GM11168 (cell line): ENCODE measurements around the gene ATP6V0E1.
"Not testable (repeated sequence)": the region's sequence is repeated elsewhere in the genome, so short reads cannot be mapped to it uniquely, and the experiment has no call there.

Source experiments
- in situ Hi-C: fragments of 300-500 bp; cut with MboI; formaldehyde crosslinking; loops from one replicate; pipeline ENCODE4 v1.12.0; 2022; ENCODE audit warnings: low sequenced_read_pairs; ENCODE audit not compliant: unreplicated experiment

The ATP6V0E1 gene

DNA sequence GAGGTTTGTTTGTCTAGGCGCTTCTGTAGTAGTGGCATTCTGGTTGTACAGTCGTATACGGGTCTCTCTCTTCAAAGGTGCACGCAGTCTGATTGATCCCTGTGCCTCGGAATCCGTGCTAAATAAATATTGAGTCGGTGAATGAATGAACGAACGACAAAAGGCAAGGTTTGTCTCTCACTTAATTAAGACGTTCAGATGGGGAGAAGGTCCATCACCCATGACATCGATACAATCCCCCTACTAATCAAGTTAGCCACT is 72.1 kb downstream of the ATP6V0E1 start:
- in situ Hi-C loops: no loop called here

DNA sequence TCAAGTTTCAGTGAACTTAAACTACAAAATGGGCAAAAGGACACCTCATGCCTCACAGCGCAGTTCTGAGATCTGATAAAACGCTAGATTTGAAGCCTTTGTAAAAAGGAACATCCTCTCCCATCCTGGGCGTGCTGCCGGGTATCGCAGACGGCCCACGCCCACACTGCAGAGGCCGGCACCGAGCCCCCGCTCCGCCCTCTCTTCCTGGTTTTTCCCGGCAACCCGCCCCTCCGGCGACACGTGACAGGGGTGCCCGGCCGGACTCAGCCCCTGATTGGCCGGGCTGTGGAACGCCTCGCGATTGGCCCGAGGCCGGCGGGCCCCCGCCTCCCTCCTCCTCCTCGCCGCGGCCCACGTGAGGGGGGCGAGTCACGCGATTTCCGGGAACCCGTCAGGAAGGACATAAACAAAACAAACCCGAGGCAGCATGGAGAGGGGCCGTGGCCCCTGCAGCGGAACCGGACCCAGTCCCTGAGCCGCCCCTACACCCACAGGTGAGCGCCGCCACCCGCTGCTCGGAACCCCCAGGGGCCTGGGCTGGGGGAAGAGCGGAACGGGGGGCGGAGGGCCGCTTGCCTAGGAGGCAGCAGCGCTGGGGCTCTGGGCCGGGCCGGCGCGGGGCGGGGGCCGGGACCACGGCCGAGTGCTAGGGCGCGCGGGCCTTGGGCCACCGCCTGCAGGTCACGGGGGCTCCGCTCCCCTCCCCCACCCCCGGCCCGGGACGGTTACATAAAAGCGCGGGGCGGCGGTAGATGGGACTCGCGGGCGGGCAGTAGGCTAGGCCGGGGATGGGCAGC is 72.6 kb downstream of the ATP6V0E1 start, which contains the start of gene CREBRF:
Gene CREBRF, plus strand, starts transcription at position 370 of the 800 bp plus-strand sequence. CDS start 24,424 bp downstream, outside the sequence.
- in situ Hi-C loops: no loop called here

DNA sequence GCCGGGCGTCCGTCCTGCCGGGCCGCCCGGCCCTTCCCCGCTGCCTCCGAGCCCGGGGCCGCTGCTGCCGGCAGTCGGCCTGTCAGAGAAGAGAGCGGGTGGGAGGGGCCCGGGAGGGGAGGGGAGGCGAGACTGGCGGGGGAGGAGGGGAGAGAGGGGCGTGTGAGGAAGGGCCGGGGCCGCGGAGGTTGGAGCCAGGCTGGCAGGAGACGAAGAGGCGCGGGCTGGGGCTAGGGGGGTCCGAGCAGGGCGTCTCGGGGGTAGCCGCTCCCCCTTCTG is 73.2 kb downstream of the ATP6V0E1 start:
- in situ Hi-C loops: no loop called here

DNA sequence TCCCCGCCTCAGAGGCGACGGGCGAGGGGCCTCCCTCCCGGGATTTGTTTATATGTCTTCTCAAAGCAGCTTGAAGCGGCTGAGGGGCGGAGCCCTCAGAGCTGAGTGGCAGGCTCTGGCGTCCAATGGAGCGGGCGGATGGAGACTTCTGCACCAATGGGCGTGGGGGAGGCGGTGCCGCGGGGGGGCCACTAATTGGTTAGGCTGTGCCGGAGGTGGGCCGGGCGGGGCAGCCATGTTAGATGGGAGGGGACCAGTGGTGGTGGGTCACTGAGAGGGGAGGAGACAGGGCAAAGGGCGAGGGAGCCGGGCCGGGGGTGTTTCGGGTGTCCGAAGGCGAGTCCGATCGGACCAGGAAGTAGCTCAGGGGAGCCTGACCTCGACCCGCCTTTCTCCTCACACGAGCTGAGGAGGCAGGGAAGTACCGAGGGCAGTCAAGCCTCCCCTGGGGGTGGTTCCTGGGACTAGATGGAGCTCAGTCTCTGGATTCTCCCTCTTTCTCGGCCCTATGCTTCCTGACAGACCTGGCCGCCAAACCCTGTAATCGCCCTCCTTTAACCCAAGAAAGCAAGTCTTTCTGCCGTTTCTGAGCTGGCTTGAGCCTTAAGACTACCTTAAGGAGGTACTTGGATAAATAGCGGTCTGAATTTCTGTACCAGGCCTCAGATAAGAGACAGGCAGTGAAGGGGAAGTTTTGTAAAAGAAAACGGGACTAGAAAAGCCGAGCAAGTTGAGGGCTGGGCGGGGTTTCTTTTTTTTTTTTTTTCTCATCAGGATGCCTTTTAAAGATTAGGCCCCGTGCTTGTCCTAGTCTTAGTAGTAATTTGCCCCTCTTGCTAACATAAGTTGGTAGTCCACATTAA is 73.7 kb downstream of the ATP6V0E1 start:
- in situ Hi-C loops: no loop called here

DNA sequence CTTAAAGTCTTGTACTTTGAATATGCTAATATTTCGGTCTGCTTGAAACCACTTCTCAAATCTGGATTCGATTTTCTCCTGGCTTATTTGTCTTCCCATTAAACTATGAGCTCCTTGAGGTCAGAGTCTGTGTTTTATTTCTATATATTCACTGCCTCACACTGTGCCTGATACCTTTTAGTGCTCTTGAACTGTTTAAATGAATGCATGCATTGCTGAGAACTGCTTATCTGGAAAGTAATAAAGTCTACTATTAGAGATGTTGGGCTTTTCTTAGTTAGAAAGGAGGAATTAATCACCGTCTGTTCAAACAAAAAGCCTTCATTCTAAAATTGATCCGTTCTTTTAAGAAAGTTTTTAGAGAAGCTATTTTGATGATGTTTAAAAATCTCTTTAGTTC is 78.6 kb downstream of the ATP6V0E1 start:
- in situ Hi-C loops: no loop called here

DNA sequence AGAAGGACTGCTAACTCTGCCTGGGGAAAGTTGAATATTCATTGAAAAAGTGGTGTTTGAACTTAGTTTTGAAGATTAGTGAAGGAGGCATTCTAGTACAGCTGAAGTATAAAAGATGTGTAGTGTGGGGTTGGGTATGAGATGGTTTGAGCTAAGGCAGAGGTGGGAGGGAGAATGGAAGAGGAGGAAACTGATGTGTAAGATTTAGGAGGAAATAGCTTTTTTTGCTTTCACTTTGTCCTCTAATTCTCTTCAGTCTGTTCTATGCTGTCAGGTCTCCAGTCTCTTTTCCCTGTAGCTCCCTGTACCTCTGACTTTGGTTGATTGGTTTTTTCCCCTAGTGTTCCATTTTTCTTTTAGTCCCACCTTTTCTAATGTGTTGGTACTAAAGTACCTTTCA is 81.6 kb downstream of the ATP6V0E1 start:
- in situ Hi-C loops: no loop called here

DNA sequence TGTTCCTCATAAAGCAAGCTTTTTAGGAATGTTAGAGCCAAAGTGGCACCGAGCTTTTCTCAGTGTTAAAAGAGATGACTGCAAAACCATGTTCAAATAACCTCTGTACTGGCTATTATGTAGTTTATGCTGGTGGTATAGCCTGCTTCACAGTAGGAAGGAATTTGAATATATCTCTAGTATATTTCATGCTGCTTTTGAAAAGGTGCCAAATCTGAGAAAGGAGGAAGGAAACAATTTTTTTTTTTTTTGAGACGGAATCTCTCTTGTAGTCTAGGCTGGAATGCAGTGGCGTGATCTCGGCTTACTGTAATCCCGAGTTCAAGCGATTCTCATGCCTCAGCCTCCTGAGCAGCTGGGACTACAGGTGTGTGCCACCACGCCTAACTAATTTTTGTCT is 86.1 kb downstream of the ATP6V0E1 start:
- in situ Hi-C loops: no loop called here

DNA sequence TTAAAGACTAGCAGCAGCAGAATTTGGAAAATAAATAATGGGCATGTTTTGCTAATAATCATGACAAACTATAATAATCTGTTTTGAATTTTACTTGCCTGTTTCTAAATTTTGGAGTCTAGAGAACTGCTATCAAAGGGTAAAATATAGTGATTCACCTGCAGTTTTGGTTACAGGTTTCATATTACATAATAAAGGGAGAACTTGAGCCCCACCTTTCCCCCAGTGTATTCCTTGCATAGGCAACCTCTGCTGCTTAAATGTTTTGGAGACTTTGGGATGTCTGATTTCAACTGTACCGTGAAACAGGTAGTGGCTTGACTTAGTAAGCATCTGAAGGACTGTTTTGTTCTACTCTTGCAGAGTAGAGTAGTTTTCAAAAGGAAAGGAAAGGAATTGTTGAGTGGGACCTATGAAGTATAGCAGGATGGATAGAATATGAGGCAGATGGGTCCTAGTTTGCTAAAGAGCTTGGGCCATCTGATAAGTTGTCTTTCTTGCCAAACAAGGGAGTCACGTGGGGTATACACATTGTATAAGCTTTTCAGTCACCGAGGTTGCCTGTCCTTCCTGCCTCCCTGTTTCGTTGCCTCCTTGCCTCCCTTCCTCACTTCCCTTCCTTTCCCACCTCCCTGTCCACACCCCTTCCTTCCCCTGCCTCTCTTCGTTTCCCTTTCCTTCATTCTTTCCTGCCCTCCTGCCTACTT is 91.7 kb downstream of the ATP6V0E1 start:
- in situ Hi-C loops: no loop called here

DNA sequence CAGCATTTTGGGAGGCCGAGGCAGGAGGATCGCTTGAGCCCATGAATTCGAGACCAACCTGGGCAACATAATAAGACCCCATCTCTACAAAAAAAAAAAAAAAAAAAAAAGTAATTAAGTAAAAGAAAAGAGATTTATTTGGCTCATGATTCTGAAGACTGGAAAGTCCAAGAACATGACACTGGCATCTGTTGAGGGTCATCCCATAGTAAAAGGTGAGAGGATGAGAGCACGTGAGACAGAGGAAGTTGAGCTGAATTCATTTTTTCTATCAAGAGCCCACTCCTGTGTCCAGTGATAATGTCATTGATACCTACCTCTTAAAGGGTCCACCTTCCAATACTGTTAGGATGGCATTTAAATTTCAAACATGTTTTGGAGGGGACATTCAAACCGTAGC is 92.4 kb downstream of the ATP6V0E1 start:
- in situ Hi-C loops: no loop called here

DNA sequence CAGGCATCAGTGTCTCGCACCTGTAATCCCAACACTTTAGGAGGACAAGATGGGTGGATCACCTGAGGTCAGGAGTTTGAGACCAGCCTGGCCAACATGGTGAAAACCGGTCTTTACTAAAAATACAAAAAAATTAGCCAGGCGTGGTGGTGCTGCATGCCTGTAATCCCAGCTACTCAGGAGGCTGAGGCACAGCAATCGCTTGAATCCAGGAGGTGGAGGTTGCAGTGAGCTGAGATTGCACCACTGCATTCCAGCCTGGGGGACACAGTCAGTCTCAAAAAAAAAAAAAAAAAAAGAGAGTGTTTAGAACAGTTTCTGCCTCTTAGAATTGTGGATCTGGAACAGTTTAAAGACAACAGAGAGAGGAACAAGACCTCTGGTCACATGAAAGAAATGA is 92.9 kb downstream of the ATP6V0E1 start:
- in situ Hi-C loops: not testable (repeated sequence)

DNA sequence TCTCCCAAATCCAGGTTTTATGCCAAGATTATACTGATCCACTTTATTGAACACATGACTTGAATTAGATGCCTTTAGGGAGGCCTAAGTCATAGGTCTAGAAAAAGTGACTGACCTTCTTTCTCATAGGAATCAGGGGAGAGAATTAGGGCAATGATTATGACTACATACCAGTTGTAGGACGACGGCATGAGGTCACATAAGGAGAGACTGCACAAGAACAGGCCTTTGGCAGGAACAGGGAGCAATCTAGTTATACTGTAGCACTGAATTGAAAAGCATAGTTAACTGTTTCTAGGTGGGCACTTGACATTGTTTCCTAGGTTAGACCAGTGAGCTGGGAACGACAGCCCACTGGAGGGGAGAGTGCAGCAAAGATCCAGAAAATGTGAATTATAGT is 95.3 kb downstream of the ATP6V0E1 start:
- in situ Hi-C loops: no loop called here
